Nephron (organoid): ENCODE data around the gene CLDN16.

Experiments used
- H3K27ac Mint-ChIP-seq, 3 experiments: 2 replicates each; pipeline ENCODE4 v1.8.0; 2020; ENCODE audit warnings: mixed read lengths in 3 of 3, mild to moderate bottlenecking in 2 of 3, moderate library complexity in 1 of 3
- H3K27me3 Mint-ChIP-seq: 2 replicates; pipeline ENCODE4 v1.8.0; 2021; ENCODE audit warnings: low read depth, mild to moderate bottlenecking, moderate library complexity, mixed read lengths
- H3K36me3 Mint-ChIP-seq: 2 replicates; pipeline ENCODE4 v1.8.0; 2020; ENCODE audit warnings: low read depth, mixed read lengths
- H3K4me1 Mint-ChIP-seq: 2 replicates; pipeline ENCODE4 v1.8.0; 2020; ENCODE audit warnings: mixed read lengths
- H3K4me3 Mint-ChIP-seq, 3 experiments: 2 replicates each; pipeline ENCODE4 v1.8.0; 2020; ENCODE audit warnings: mild to moderate bottlenecking in 3 of 3, mixed read lengths in 3 of 3, moderate library complexity in 2 of 3
- H3K9me3 Mint-ChIP-seq: 2 replicates; pipeline ENCODE4 v1.8.0; 2020; ENCODE audit warnings: mixed read lengths
- TF ChIP-seq, protein P1 (sequence below), 3 experiments: fragments of 200-600 bp; sonication (generic); IDR thresholded peaks; one replicate each; pipeline ENCODE4 v1.5.0; 2021; ENCODE audit warnings: antibody characterized with exemption in 3 of 3; ENCODE audit not compliant: unreplicated experiment in 3 of 3

CLDN16 gene

DNA sequence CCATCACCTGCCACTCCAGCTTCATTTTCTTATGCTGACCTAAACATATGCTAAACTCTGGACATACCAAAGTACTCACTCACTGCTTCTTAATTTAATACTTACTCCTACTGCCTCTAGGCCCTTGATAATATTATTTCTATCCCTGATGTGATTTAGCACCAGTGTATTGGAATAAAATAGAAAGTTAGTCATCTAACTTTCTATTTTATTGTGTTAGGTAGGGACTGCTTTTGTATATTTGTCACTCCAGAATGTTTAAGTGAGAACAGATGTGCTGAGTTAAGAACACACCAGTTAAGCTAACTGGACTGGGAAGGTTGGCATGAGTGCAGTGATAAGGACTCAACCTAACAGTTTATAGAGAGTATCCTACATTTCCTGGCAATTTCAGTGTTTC, 6.5 kb upstream of the CLDN16 start:
- no peaks in the 10 kb centered on the region for H3K27me3 Mint-ChIP-seq
- H3K9me3 Mint-ChIP-seq: no peaks in the 10 kb centered on the region
- no peaks in the 10 kb centered on the region for H3K4me1 Mint-ChIP-seq
- no peak overlapping the region for H3K27ac Mint-ChIP-seq
- TF ChIP-seq, protein P1, sequence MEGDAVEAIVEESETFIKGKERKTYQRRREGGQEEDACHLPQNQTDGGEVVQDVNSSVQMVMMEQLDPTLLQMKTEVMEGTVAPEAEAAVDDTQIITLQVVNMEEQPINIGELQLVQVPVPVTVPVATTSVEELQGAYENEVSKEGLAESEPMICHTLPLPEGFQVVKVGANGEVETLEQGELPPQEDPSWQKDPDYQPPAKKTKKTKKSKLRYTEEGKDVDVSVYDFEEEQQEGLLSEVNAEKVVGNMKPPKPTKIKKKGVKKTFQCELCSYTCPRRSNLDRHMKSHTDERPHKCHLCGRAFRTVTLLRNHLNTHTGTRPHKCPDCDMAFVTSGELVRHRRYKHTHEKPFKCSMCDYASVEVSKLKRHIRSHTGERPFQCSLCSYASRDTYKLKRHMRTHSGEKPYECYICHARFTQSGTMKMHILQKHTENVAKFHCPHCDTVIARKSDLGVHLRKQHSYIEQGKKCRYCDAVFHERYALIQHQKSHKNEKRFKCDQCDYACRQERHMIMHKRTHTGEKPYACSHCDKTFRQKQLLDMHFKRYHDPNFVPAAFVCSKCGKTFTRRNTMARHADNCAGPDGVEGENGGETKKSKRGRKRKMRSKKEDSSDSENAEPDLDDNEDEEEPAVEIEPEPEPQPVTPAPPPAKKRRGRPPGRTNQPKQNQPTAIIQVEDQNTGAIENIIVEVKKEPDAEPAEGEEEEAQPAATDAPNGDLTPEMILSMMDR (IDR thresholded peaks at IDR 0.05; ENCODE audit: unreplicated experiment in 3 of 3): no peak
- H3K4me3 Mint-ChIP-seq: no peak overlapping the region
- H3K36me3 Mint-ChIP-seq: no peaks in the 10 kb centered on the region

DNA sequence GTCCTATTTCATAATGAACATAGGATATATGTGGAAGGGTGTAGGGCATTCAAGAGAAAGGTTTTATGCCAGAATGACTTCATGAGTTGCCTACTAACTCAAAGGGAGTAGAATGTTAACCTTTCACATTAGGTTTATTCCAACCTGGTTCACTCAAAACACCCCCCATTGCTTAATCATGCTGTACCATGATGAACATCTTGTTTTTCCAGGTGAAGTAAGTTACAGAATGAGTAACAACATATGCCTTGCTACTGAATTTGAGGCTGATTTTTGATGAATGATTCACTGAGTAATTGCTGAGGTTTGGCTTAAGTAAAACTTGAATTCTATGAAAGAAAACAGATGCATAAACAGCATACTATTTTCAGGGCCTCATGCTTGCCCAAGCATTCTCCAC, 5.9 kb upstream of the CLDN16 start:
- no peaks in the 10 kb centered on the region for H3K9me3 Mint-ChIP-seq

DNA sequence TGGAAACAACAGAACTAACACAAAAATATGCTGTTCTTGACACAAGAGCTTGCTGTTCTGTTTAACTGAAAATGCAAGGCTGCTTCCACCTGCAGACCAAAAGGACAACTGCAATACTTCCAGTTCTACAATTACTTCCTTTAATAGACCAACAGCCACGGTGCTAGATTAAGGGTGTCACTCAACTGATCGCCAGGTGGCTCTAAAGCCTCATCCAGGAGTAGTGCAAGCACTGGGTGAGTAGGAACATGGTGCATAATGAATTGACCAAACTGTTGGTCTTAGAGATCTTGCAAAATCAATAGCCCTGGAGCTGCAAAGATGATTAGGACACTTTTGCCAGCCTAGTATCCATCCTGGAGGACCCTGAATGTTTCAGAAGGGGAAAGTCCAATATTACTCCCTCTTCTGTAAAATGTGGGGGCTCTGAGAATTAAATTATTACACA, 3.6 kb upstream of the CLDN16 start:
- H3K9me3 Mint-ChIP-seq: no peaks in the 10 kb centered on the region
- TF ChIP-seq, protein P1 (IDR thresholded peaks at IDR 0.05; ENCODE audit: unreplicated experiment in 3 of 3): peak; percentile 52 to 59 (median 56)
- H3K4me3 Mint-ChIP-seq: no peak overlapping the region
- H3K27me3 Mint-ChIP-seq: no peaks in the 10 kb centered on the region
- H3K27ac Mint-ChIP-seq: no peak overlapping the region
- no peaks in the 10 kb centered on the region for H3K4me1 Mint-ChIP-seq
- no peaks in the 10 kb centered on the region for H3K36me3 Mint-ChIP-seq

More for the DNA sequence above, 5.9 kb upstream of the CLDN16 start:
- Mint-ChIP-seq H3K4me1 (no peaks in the 10 kb centered on the region), H3K4me3 (no peak overlapping the region), H3K27ac (no peak overlapping the region), H3K27me3 (no peaks in the 10 kb centered on the region), H3K36me3 (no peaks in the 10 kb centered on the region)
- TF ChIP-seq, protein P1 (IDR thresholded peaks at IDR 0.05; ENCODE audit: unreplicated experiment in 3 of 3): no peak

DNA sequence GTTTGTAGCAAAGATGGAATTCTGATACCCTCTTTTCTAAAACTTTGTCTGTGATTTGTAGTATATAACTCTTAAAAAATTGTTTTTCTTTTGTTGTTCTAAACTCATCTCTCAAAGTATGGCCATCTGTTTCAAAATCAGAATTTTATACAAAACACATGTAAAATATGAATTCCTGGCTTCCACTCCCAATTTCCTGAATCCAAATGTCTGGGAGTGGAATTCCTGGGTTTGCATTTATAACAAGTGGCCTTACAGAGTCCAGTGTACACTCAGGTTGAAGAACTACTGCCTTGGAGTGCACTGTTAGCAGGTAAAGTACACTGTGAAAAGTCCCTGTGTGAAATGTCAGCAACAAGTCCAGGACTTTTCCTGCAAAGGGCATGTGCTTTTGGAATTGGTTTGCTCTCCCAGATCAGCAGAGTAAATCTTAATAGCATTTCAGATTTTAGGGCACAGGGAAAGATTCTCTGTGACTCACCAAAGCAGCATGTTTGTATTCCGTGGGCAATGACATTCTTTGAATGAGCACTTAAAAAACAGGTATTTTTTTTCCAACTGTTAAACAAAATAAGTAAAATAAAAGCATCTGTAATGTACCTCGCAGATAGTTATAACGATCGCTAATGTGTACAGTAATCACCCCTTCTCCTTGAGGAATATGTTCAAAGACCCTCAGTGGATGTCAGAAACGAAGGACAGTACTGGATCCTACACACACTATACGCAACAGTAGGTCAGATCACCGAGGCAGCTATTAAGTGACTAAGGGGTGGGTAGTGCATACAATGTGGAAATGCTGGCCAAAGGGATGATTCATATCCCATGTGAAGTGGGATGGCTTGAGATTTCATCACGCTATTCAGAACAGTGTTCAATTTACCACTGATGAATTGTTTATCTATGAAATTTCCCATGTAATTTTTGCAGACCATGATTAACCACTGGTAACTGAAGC, 2.0 kb upstream of the CLDN16 start:
- H3K4me3 Mint-ChIP-seq: no peak overlapping the region
- no peaks in the 10 kb centered on the region for H3K36me3 Mint-ChIP-seq
- no peak overlapping the region for H3K27ac Mint-ChIP-seq
- no peaks in the 10 kb centered on the region for H3K4me1 Mint-ChIP-seq
- H3K9me3 Mint-ChIP-seq: no peaks in the 10 kb centered on the region
- no peaks in the 10 kb centered on the region for H3K27me3 Mint-ChIP-seq
- TF ChIP-seq, protein P1 (IDR thresholded peaks at IDR 0.05; ENCODE audit: unreplicated experiment in 3 of 3): no peak

DNA sequence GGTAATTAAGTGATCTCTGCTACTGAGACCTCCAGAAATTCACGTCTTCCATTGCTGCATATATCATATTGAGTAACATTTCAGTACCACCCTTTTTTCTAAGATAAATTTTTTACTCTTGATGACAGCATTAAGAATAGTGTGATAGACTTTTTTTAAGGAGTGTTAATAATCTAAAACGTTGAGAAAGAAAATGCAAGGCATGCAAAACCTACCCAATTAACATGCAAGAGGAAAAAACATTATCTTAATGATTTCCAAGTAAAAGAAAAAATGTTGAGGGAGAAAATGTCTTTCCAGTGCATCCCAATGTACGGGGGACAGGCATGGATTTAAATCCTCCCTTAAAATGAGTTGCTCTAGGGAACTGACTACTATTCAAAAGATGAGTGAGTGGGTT, 740 bp downstream of the CLDN16 start:
- H3K36me3 Mint-ChIP-seq: no peaks in the 10 kb centered on the region
- H3K4me1 Mint-ChIP-seq: no peaks in the 10 kb centered on the region
- H3K27ac Mint-ChIP-seq: peak overlapping the region in 1 of 3 experiments; percentile 88
- peak overlapping the region in 1 of 3 experiments; percentile 49 for H3K4me3 Mint-ChIP-seq
- TF ChIP-seq, protein P1 (IDR thresholded peaks at IDR 0.05; ENCODE audit: unreplicated experiment in 3 of 3): no peak
- no peaks in the 10 kb centered on the region for H3K9me3 Mint-ChIP-seq
- no peaks in the 10 kb centered on the region for H3K27me3 Mint-ChIP-seq
